ENCODE measurements around the gene MTIF3. TPM values are rescaled to one million over a fixed set of nuclear protein-coding genes. Genes with fewer than 3 reads are reported as not detected.

Gene MTIF3
- total RNA-seq, 1 experiment from 2014 or later = 31.6 TPM

DNA sequence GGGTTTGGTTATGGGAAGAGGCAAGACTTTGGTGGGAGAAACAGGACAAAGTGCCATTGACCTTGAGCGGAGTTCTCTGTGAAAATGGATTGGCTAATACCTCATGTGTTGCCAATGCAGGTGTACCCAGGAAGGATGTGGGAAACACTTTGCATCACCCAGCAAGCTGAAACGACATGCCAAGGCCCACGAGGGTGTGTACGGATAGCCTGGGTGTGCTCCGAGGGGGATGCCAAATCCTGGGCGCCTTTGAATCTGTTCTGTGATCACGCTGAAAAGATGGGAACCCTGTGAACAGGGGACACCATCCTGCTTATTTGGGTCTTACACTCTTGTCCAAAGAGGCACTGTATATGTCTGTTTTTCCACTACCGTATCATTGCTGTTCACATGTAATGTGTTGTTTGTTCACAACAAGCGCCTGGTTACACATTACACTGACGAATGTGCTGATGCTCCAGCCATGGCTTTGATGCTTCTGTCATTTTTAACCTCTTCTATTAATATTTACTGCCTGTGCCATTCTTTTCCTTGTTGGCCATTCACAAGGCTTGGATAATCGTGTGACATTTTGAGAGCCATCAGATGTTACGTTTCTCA is 17.7 kb downstream of the MTIF3 start:
- no peaks in the 10 kb centered on the region for H3K9me3 Mint-ChIP-seq
- H3K14ac ChIP-seq (ENCODE audit: insufficient read depth, low read length) = no peak overlapping the region
- H4K8ac ChIP-seq (replicated peaks; ENCODE audit: insufficient read length, low read depth, low read length) = no peak overlapping the region
- no peak overlapping the region for H2BK15ac ChIP-seq (ENCODE audit: low read depth, low read length)
- no peak overlapping the region for H3K4ac ChIP-seq (ENCODE audit: low read depth, low read length)
- peaks cover 30 to 73% (median 64%) of the 10 kb centered on the region in 3 experiments; a peak in 6 of 7 replicates for H3K36me3 Mint-ChIP-seq (ENCODE audit: insufficient read depth in 1 of 3, low read depth in 3 of 3)
- H3K9me3 ChIP-seq (ENCODE audit: control insufficient read depth, low read depth, low read length) = no peaks in the 10 kb centered on the region
- H4K20me1 ChIP-seq (ENCODE audit: control insufficient read depth, insufficient read depth, insufficient read length) = no peaks in the 10 kb centered on the region
- no peak overlapping the region for H4K5ac ChIP-seq (ENCODE audit: insufficient read length, low read depth, low read length)
- H2AK5ac ChIP-seq (ENCODE audit: insufficient read length, low read length) = no peak overlapping the region
- H3K23me2 ChIP-seq (ENCODE audit: insufficient read length, low read depth, low read length, poor library complexity, severe bottlenecking) = no peaks in the 10 kb centered on the region
- H4K91ac ChIP-seq (ENCODE audit: insufficient read length, low read depth, low read length) = no peak overlapping the region
- H3K4me1 ChIP-seq (ENCODE audit: insufficient read depth, low read length) = no peaks in the 10 kb centered on the region
- H3T11ph ChIP-seq (ENCODE audit: low read length) = no peak overlapping the region
- H2BK12ac ChIP-seq (ENCODE audit: insufficient read length, low read depth, low read length) = no peak overlapping the region
- no peak overlapping the region for H3K27ac Mint-ChIP-seq
- DNase-seq = no peak
- no peak overlapping the region for H3K4me2 ChIP-seq (ENCODE audit: insufficient read depth, insufficient read length, low read length)
- whole genome bisulfite sequencing (ENCODE audit: extremely low coverage, insufficient read length, low lambda C conversion rate) = no CpG with 5 or more reads among the region's 12 CpGs
- no peak overlapping the region for H3K4me3 Mint-ChIP-seq
- H3K79me2 ChIP-seq (ENCODE audit: insufficient read depth, low read length) = no peaks in the 10 kb centered on the region
- no peaks in the 10 kb centered on the region for H3K79me1 ChIP-seq (ENCODE audit: insufficient read depth, low read depth, low read length, poor library complexity, severe bottlenecking)
- H3K4me1 Mint-ChIP-seq = no peaks in the 10 kb centered on the region
- H3K27me3 Mint-ChIP-seq (ENCODE audit: low read depth) = no peaks in the 10 kb centered on the region
- H2BK120ac ChIP-seq (ENCODE audit: low read depth, low read length, poor library complexity, severe bottlenecking) = no peak overlapping the region
- H3K27ac ChIP-seq (ENCODE audit: insufficient read length, low read depth, low read length) = no peak overlapping the region
- no peaks in the 10 kb centered on the region for H3K27me3 ChIP-seq (ENCODE audit: insufficient read depth, low read length)
- no peak overlapping the region for H2BK5ac ChIP-seq (ENCODE audit: insufficient read length, low read length)
- H2BK20ac ChIP-seq (ENCODE audit: low read depth, low read length, poor library complexity, severe bottlenecking) = no peak overlapping the region
- no peak overlapping the region for H3K18ac ChIP-seq (ENCODE audit: insufficient read length, low read depth, low read length)
- no peak overlapping the region for H2AFZ ChIP-seq (ENCODE audit: low read length)
- H3K56ac ChIP-seq (ENCODE audit: insufficient read length, low read depth, low read length) = no peak overlapping the region
- no peak for TF ChIP-seq CTCF (conservative IDR thresholded peaks at IDR 0.05)
- H3K23ac ChIP-seq (ENCODE audit: insufficient read length, low read depth, low read length) = no peak overlapping the region
- H3K9ac ChIP-seq (ENCODE audit: extremely low read depth, insufficient read length, low read length) = no peak overlapping the region

All from H9 (cell line).